A549 (cell line): ENCODE measurements around the gene MS4A18.

Source experiments
- CBX2 ChIP-seq: fragments of 200-600 bp; sonication (generic); IDR thresholded peaks from 2 replicates; pipeline ENCODE4 v1.6.1; 2016; ENCODE audit warnings: low read depth, mild to moderate bottlenecking, borderline replicate concordance
- CHD2 ChIP-seq: fragments of 150-350 bp; IDR thresholded peaks from 2 replicates; pipeline ENCODE4 v1.6.1; 2014; ENCODE audit warnings: low read length; ENCODE audit not compliant: partially characterized antibody
- CHD4 ChIP-seq: fragments of 200-600 bp; sonication (generic); IDR thresholded peaks from 2 replicates; pipeline ENCODE4 v1.6.1; 2016; ENCODE audit warnings: antibody characterized with exemption, mild to moderate bottlenecking, borderline replicate concordance
- GATA3 ChIP-seq: IDR thresholded peaks from 2 replicates; pipeline ENCODE4 v1.6.1; 2012; ENCODE audit warnings: borderline replicate concordance
- HDAC2 ChIP-seq: fragments of 200-600 bp; sonication (generic); IDR thresholded peaks from 2 replicates; pipeline ENCODE4 v1.6.1; 2016
- HOXA7 ChIP-seq: fragments of 250-450 bp; sonication (Bioruptor Pico); IDR thresholded peaks from 2 replicates; pipeline ENCODE4 v1.5.0; 2020; ENCODE audit warnings: mild to moderate bottlenecking, moderate library complexity
- MAFK ChIP-seq: fragments of 450-650 bp; IDR thresholded peaks from 2 replicates; pipeline ENCODE4 v1.6.1; 2014; ENCODE audit not compliant: partially characterized antibody
- MAX ChIP-seq: IDR thresholded peaks from 2 replicates; pipeline ENCODE4 v1.6.1; 2012
- NPAS2 ChIP-seq: fragments of 250-450 bp; sonication (Bioruptor Pico); IDR thresholded peaks from 2 replicates; pipeline ENCODE4 v1.8.0; 2022; ENCODE audit warnings: mild to moderate bottlenecking, moderate library complexity, borderline replicate concordance
- POLR2A ChIP-seq: IDR thresholded peaks from 2 replicates; pipeline ENCODE4 v1.6.1; 2012; ENCODE audit warnings: mild to moderate bottlenecking, low read length
- TF ChIP-seq, protein P1 (sequence below): fragments of >200 bp; sonication (Bioruptor Twin); formaldehyde crosslinking; IDR thresholded peaks from 3 replicates; pipeline ENCODE4 v1.5.1; 2016

DNA sequence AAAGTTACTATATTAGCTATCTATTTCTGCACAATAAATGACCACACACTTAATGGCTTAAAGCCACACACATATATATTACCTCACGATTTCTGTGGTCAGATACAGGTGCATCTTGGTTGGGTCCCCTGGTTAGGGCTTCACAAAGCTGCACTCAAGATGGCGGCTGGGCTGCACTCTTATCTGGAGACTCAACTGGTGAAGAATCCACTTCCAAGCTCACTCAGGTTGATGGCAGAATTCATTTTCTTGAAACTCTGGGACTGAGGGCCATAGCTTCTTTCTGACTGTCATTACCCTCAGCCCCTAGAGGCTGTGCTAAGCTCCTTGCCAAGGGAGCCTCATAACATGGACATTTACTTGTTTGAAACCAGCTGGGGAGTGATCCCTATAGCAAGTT, 55.5 kb downstream of the MS4A18 start:
- TF ChIP-seq CHD4 (no peak), NPAS2 (CRISPR knock-in tag) (no peak), MAX (no peak), POLR2A (no peak), MAFK (no peak), CHD2 (no peak), HDAC2 (no peak), HOXA7 (CRISPR knock-in tag) (no peak), GATA3 (no peak), CBX2 (no peak)
- TF ChIP-seq, protein P1, sequence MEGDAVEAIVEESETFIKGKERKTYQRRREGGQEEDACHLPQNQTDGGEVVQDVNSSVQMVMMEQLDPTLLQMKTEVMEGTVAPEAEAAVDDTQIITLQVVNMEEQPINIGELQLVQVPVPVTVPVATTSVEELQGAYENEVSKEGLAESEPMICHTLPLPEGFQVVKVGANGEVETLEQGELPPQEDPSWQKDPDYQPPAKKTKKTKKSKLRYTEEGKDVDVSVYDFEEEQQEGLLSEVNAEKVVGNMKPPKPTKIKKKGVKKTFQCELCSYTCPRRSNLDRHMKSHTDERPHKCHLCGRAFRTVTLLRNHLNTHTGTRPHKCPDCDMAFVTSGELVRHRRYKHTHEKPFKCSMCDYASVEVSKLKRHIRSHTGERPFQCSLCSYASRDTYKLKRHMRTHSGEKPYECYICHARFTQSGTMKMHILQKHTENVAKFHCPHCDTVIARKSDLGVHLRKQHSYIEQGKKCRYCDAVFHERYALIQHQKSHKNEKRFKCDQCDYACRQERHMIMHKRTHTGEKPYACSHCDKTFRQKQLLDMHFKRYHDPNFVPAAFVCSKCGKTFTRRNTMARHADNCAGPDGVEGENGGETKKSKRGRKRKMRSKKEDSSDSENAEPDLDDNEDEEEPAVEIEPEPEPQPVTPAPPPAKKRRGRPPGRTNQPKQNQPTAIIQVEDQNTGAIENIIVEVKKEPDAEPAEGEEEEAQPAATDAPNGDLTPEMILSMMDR, result no peak
